Activated CD4-positive, alpha-beta T cell treated with anti-CD3 and anti-CD28 coated beads, Interleukin-10, Interleukin-2, amounts not matched to agents 100 ng/mL and 50 ng/mL, durations not matched to agents 16 hours and 8 hours (primary cell): ENCODE results near the gene GSS.
A peak's percentile ranks its signal among the peaks of the same experiment; 100 is the strongest.
"Not testable (repeated sequence)": the region's sequence is repeated elsewhere in the genome, so short reads cannot be mapped to it uniquely, and the experiment has no call there.

ENCODE experiments used
- DNase-seq: peaks from one replicate; pipeline ENCODE4 v3.0.0-alpha.2; 2020

The GSS gene

GRCh38 chr20:34895465-34895864, 60.1 kb downstream of the GSS start:
- no peak for DNase-seq

GRCh38 chr20:34894723-34895122, 60.9 kb downstream of the GSS start:
- no peak for DNase-seq

GRCh38 chr20:34892671-34893070, 62.9 kb downstream of the GSS start:
- DNase-seq, result no peak

- DNase-seq, result peak; percentile 88
Measured at GRCh38 chr20:34891166-34892062, 64.2 kb downstream of the GSS start.

- no peak for DNase-seq
Measured at GRCh38 chr20:34888468-34888867, 67.1 kb downstream of the GSS start.

GRCh38 chr20:34887023-34887422, 68.6 kb downstream of the GSS start:
- no peak for DNase-seq

- DNase-seq, result no peak
Measured at GRCh38 chr20:34886122-34886521, 69.5 kb downstream of the GSS start.

- DNase-seq, result no peak
Measured at GRCh38 chr20:34884260-34884659, 71.3 kb downstream of the GSS start.

GRCh38 chr20:34883809-34884208, 71.8 kb downstream of the GSS start:
- DNase-seq, result no peak

GRCh38 chr20:34883087-34883688, 72.4 kb downstream of the GSS start:
- peak; percentile 28 for DNase-seq

GRCh38 chr20:34881689-34882088, 73.9 kb downstream of the GSS start:
- no peak for DNase-seq

- DNase-seq, result not testable (repeated sequence)
Measured at GRCh38 chr20:34880971-34881370, 74.6 kb downstream of the GSS start.

- no peak for DNase-seq
Measured at GRCh38 chr20:34880215-34880850, 75.3 kb downstream of the GSS start.
